NT2/D1 (cell line): Measurements from ENCODE around the gene INPP4B.

ENCODE experiments used
- DNase-seq: peaks from one replicate; pipeline ENCODE4 v3.0.0-alpha.2; 2011; ENCODE audit warnings: low read depth, low spot score
- H3K27me3 ChIP-seq: 2 replicates; pipeline ENCODE4 v1.6.0; 2011; ENCODE audit warnings: mild to moderate bottlenecking; ENCODE audit not compliant: insufficient read length, insufficient read depth
- H3K36me3 ChIP-seq: 2 replicates; pipeline ENCODE4 v1.6.1; 2011; ENCODE audit warnings: mild to moderate bottlenecking, low read length, mixed read lengths; ENCODE audit not compliant: insufficient read depth, insufficient read length
- H3K4me1 ChIP-seq: 2 replicates; pipeline ENCODE4 v1.5.1; 2011; ENCODE audit not compliant: insufficient read depth, insufficient read length
- H3K4me3 ChIP-seq: 2 replicates; pipeline ENCODE4 v1.5.1; 2011; ENCODE audit warnings: low read depth; ENCODE audit not compliant: insufficient read length
- H3K9ac ChIP-seq: 2 replicates; pipeline ENCODE4 v1.6.0; 2011; ENCODE audit warnings: low read depth; ENCODE audit not compliant: insufficient read length
- H3K9me3 ChIP-seq: 2 replicates; pipeline ENCODE4 v1.5.1; 2011; ENCODE audit warnings: mild to moderate bottlenecking, low read length; ENCODE audit not compliant: insufficient read depth
- SUZ12 ChIP-seq: IDR thresholded peaks from 2 replicates; pipeline ENCODE4 v1.6.1; 2011; ENCODE audit not compliant: insufficient read length, insufficient read depth; ENCODE audit errors: extremely low read depth
- YY1 ChIP-seq: IDR thresholded peaks from 2 replicates; pipeline ENCODE4 v1.6.1; 2011; ENCODE audit not compliant: insufficient read length, insufficient read depth
- ZNF274 ChIP-seq: IDR thresholded peaks from 2 replicates; pipeline ENCODE4 v1.6.1; 2011; ENCODE audit warnings: mild to moderate bottlenecking, low read depth, low read length

Gene INPP4B

DNA sequence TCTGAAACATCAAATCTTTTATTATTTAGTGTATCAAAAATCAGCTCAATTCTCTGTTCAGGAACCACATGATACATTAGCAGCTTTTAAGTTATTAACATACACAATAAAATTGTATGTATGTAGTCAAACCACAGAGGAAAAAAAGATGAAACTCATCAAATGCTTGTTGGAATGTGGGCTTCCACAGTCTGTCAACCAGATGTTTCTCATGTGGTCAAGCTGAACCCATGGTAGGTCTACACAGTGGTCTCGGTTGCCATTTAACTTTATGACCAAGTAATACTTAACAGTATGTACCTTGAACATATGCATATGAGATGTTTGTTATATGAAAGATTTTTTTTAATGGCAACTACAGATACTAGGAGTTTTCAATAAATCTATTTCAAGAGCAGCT, 781.9 kb downstream of the INPP4B start:
- TF ChIP-seq YY1 (no peak), SUZ12 (no peak), ZNF274 (no peak)
- DNase-seq = no peak
- Histone ChIP-seq H3K4me1 (no peaks in the 10 kb centered on the region), H3K27me3 (no peaks in the 10 kb centered on the region), H3K4me3 (no peak overlapping the region), H3K9ac (no peak overlapping the region), H3K9me3 (peaks cover 7% of the 10 kb centered on the region; the same call in 1 of the 2 replicates), H3K36me3 (no peaks in the 10 kb centered on the region)

DNA sequence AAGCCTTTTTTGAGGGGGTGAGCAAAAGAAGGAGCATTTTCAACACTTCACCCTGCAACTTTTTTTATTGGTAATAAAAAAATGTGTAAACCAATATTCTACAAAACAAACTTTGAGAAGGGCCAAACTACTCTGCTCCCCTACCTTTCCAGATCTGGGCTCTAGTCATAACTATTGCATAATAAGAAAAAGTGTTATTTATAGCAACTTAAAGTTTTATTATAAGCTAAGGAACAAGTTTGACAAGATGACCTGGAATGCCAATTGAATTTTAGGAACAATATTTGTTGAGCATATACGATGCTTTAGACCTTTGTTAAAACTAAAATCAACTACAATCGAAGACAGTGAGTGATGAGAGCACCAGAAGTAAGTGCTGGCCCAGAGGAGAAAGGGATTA, 800.1 kb downstream of the INPP4B start:
- Histone ChIP-seq H3K36me3 (no peaks in the 10 kb centered on the region), H3K27me3 (no peaks in the 10 kb centered on the region), H3K9ac (no peak overlapping the region), H3K9me3 (no peaks in the 10 kb centered on the region), H3K4me3 (no peak overlapping the region), H3K4me1 (no peaks in the 10 kb centered on the region)
- DNase-seq = no peak
- no peak for TF ChIP-seq SUZ12
- TF ChIP-seq YY1 = no peak
- no peak for TF ChIP-seq ZNF274

DNA sequence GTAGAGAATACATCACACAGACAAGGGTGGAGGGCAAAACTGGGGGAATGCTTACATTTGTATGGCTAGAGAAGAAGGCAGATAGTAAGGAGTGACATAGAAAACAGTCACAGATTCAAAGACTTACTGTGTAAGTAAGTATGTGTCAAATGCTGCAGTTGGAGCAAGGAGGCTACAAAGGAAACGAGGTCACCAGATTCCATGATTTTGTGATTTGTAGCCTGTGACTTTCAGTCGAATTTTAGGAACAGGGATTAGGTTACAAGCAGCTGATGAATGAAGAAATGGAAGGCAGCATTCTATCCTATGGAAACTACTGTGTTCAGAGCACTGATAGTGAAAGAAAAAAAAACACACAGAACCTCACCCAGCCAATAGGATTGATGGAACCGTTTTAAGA, 801.8 kb downstream of the INPP4B start:
- TF ChIP-seq ZNF274 (no peak), SUZ12 (no peak), YY1 (no peak)
- H3K27me3 ChIP-seq = no peaks in the 10 kb centered on the region
- no peaks in the 10 kb centered on the region for H3K9me3 ChIP-seq
- no peak overlapping the region for H3K4me3 ChIP-seq
- no peaks in the 10 kb centered on the region for H3K4me1 ChIP-seq
- no peak overlapping the region for H3K9ac ChIP-seq
- DNase-seq = no peak
- no peaks in the 10 kb centered on the region for H3K36me3 ChIP-seq

DNA sequence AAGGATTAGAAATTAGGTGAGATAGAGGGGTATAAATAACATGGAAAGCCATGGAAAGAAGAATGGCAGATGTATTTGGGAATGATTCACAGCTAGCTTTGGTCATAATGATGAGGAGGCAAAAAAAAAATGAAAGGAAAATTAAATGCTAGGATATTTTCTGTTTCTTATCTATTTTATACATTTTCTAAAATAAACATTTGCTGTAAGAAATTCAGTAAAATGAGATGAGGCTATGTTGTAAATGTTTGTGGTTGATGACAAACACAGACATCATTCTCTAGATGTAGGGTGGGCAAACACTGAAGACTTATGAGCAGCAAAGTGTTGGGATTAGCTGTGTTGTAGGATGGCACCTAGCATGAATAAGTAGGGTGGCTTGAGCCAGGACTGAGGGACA, 802.6 kb downstream of the INPP4B start:
- TF ChIP-seq YY1 = no peak
- no peak overlapping the region for H3K4me3 ChIP-seq
- DNase-seq = no peak
- H3K36me3 ChIP-seq = no peaks in the 10 kb centered on the region
- no peaks in the 10 kb centered on the region for H3K9me3 ChIP-seq
- H3K9ac ChIP-seq = no peak overlapping the region
- H3K27me3 ChIP-seq = no peaks in the 10 kb centered on the region
- no peaks in the 10 kb centered on the region for H3K4me1 ChIP-seq

DNA sequence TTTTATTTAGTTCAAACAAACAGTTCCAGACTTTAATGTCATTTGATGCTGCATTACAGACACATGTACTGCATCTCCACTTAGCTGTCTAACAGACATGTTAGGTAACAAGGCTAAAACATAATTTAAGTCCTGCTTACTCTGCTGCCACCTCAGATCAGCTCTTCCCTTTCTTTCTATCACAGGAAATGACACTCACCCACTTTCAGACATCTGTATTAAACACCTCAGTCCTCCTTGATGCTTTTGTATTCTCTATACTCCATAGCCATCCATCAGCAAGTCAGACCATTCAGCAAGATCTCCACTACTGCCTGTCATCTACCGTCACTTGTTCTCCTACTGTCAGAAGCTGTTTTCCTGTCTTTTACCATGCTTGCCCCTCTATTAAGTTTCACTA, 804.3 kb downstream of the INPP4B start:
- H3K36me3 ChIP-seq = no peaks in the 10 kb centered on the region
- no peak for DNase-seq
- H3K9ac ChIP-seq = no peak overlapping the region
- H3K4me3 ChIP-seq = no peak overlapping the region
- no peaks in the 10 kb centered on the region for H3K4me1 ChIP-seq
- H3K9me3 ChIP-seq = no peaks in the 10 kb centered on the region
- TF ChIP-seq YY1 (no peak), ZNF274 (no peak), SUZ12 (no peak)
- H3K27me3 ChIP-seq = no peaks in the 10 kb centered on the region

DNA sequence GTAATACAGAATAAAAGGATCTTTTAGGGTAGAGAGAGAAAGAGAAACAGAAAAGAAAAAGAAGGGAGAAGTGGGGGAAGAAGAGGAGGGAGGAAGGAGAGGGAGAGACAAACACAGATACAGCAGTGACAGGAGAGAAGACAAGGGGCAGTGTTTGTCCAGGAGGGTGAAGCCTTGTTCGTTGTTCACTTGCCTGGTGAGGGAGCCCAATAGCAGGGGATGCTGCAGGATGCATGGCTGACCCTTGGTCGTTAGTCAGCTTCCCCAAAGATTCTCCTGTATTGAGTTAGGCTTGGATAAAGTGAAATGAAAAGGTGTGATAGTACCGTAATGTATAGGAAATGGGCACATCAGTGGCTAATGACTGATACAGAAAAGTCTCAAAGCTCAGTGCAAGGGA, 806.1 kb downstream of the INPP4B start:
- no peak for TF ChIP-seq YY1
- no peak for TF ChIP-seq ZNF274
- TF ChIP-seq SUZ12 = no peak
- Histone ChIP-seq H3K27me3 (no peaks in the 10 kb centered on the region), H3K9me3 (no peaks in the 10 kb centered on the region), H3K9ac (no peak overlapping the region), H3K4me1 (no peaks in the 10 kb centered on the region), H3K36me3 (no peaks in the 10 kb centered on the region), H3K4me3 (no peak overlapping the region)
- DNase-seq = no peak

DNA sequence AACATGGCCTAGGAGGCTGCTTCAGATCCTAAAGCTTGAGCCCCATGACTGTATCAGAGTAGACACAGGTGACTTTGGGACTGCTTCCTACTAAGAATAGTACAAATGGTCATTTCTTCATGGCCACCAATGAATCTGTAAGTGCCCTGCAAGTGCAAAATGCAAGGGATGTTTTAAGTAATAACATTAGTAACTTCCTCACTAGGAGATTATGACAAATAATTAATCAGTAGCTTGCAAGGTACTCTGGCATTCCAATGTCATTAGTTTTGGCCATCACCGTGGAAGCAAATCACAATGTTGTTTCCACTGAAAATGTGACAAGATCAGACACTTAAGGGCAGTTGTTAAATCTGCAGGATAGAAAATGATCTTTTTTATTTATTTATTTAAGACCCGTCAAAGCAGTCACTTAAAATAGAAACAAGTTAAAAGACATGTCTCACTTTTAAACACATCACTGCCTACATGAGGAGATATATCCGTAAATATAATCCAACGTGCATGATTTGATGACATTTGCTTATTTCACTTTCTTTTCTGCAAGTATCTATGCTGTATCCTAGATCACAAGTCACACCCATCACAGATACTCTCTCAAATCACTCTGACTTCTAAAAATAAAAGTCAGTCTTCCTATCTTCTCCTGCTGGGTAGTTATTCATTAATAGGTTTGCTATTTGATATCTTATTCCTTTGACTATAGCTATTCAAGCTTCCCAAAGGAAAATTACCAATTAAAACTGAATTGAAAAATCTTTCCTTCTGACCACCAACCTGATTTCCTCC, 809.1 kb downstream of the INPP4B start:
- TF ChIP-seq ZNF274 (no peak), SUZ12 (no peak), YY1 (no peak)
- H3K4me1 ChIP-seq = no peaks in the 10 kb centered on the region
- H3K27me3 ChIP-seq = no peaks in the 10 kb centered on the region
- H3K9me3 ChIP-seq = no peaks in the 10 kb centered on the region
- no peak overlapping the region for H3K4me3 ChIP-seq
- no peak overlapping the region for H3K9ac ChIP-seq
- DNase-seq = no peak
- no peaks in the 10 kb centered on the region for H3K36me3 ChIP-seq
